Measurements from ENCODE around the gene RCSD1. TPM values are rescaled to one million over a fixed set of nuclear protein-coding genes. Genes with fewer than 3 reads are reported as not detected.
"Not testable (repeated sequence)": the region's sequence is repeated elsewhere in the genome, so short reads cannot be mapped to it uniquely, and the experiment has no call there.

RCSD1 gene
- total and polyA plus RNA-seq, 4 donors, result 13.6 to 26.2 (median 15.6) TPM

DNA sequence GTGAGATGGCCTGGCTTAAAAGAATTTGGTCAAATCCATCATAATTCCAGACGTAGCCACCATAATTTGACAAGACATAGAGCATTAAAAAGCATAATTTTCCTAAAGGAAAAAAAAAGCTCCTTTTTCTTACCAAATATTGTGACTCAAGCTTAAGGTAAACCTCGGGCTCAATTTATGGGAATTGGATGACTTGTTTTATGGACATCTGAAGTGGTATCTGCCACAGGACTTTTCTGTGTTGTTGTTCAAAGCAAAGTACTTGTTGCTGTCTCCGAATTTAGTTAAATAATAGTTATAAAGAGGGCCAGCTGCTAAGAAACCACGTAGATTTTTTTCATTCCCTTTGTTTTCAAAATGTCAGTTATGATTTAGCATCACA, 92.8 kb downstream of the RCSD1 start:
- peak overlapping the region; percentile 62 for H3K4me3 ChIP-seq (ENCODE audit: low read depth, low read length)
- H3K27ac ChIP-seq (ENCODE audit: low read depth, low read length), result no peak overlapping the region

DNA sequence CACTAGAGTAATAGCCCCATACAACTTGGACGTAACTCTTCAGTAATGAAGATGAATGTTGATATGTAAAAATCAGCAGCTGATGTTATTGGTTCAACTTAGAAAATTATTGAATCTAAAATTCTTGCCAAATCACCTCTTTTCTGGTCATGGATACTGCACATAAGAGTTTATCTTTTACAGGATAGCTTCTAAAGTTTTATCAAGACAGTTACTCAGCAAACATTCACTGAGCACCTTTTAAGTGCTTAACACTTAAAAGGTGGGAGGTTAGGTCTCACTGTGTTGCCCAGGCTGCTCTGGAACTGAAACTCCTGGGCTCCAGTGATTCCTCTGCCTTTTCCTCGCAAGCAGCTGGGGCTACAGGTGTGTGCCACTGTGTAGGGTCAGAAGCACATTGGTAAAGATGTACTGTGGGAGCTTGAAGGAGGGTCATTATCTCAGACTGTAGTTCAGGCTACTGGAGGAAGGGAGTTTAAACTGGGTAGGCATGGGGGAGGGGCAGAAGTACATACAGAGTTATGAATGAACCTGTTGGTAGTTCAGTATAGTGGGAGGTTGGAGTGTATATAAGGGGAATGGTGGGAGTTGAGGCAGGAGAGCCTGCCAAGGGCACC, 93.8 kb downstream of the RCSD1 start:
- Histone ChIP-seq H3K27me3 (ENCODE audit: control insufficient read depth, insufficient read depth, low read length) (no peaks in the 10 kb centered on the region), H3K4me3 (ENCODE audit: low read depth, low read length) (no peak overlapping the region), H3K4me1 (ENCODE audit: control insufficient read depth, insufficient read depth, low read length) (peaks cover 8% of the 10 kb centered on the region), H3K9me3 (ENCODE audit: control insufficient read depth, insufficient read depth, low read length) (no peaks in the 10 kb centered on the region), H3K27ac (ENCODE audit: low read depth, low read length) (no peak overlapping the region), H3K36me3 (ENCODE audit: control insufficient read depth, insufficient read depth, low read length) (no peaks in the 10 kb centered on the region)
- DNase-seq (ENCODE audit: low read depth in 4 of 6, low spot score in 6 of 6), result no peak
- 73% methylated on average over 1 of the region's 2 CpGs for WGBS (ENCODE audit: insufficient coverage)

More for the DNA sequence above, 92.8 kb downstream of the RCSD1 start:
- Histone ChIP-seq H3K27me3 (ENCODE audit: control insufficient read depth, insufficient read depth, low read length) (no peaks in the 10 kb centered on the region), H3K36me3 (ENCODE audit: control insufficient read depth, insufficient read depth, low read length) (no peaks in the 10 kb centered on the region), H3K9me3 (ENCODE audit: control insufficient read depth, insufficient read depth, low read length) (no peaks in the 10 kb centered on the region), H3K4me1 (ENCODE audit: control insufficient read depth, insufficient read depth, low read length) (peaks cover 8% of the 10 kb centered on the region)
- DNase-seq (ENCODE audit: low read depth in 4 of 6, low spot score in 6 of 6), result no peak
- WGBS (ENCODE audit: insufficient coverage), result no CpG with 5 or more reads among the region's 4 CpGs

DNA sequence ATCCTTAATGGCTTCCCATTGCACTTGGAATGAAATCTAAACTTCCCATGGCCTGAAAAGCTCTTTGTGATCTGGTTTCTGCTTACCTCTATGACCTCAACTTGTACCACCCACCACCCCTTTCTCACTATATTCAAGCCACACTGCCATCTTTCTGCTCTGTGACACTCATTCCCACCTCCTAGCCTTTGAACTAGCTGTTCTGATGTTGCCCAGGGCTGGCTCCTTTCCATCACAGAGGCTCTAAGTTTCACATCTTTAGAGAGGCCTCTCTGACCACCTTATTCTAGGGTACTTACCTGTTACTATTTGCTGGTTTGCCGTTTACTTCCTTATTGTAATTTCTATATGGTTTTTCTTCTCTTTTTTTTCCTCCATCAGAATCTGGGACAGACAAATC, 96.0 kb downstream of the RCSD1 start:
- no peak for DNase-seq (ENCODE audit: low read depth in 4 of 6, low spot score in 6 of 6)
- Histone ChIP-seq H3K4me1 (ENCODE audit: control insufficient read depth, insufficient read depth, low read length) (peaks cover 6% of the 10 kb centered on the region), H3K9me3 (ENCODE audit: control insufficient read depth, insufficient read depth, low read length) (no peaks in the 10 kb centered on the region), H3K27ac (ENCODE audit: low read depth, low read length) (peak overlapping the region; percentile 7), H3K36me3 (ENCODE audit: control insufficient read depth, insufficient read depth, low read length) (peaks cover 5% of the 10 kb centered on the region), H3K4me3 (ENCODE audit: low read depth, low read length) (no peak overlapping the region), H3K27me3 (ENCODE audit: control insufficient read depth, insufficient read depth, low read length) (no peaks in the 10 kb centered on the region)
- WGBS (ENCODE audit: insufficient coverage), result no CpG with 5 or more reads among the region's 1 CpG

DNA sequence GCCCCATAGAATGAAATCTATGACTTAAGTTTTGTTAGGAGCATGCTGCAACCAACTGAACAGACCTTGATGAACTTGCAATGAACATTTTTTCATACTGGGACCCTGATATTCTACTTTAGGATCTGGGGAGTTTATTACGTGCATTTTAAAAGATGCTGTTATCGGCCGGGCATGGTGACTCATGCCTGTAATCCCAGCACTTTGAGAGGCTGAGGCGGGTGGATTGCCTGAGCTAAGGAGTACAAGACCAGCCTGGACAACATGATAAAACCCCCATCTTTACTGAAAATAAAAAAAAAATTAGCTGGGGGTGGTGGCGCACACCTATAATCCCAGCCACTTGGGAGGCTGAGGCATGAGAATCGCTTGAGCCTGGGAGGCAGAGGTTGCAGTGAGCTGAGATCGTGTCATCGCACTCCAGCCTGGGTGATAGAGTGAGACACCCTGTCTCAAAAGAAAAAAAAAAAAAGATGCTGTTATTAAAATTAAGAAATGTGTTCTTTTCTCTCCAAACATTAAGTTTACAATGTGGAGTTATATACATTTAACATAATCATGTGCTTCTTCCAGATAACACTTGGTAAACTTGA, 98.9 kb downstream of the RCSD1 start:
- Histone ChIP-seq H3K4me3 (ENCODE audit: low read depth, low read length) (no peak overlapping the region), H3K4me1 (ENCODE audit: control insufficient read depth, insufficient read depth, low read length) (peaks cover 3% of the 10 kb centered on the region), H3K27ac (ENCODE audit: low read depth, low read length) (no peak overlapping the region), H3K9me3 (ENCODE audit: control insufficient read depth, insufficient read depth, low read length) (no peaks in the 10 kb centered on the region), H3K36me3 (ENCODE audit: control insufficient read depth, insufficient read depth, low read length) (peaks cover 6% of the 10 kb centered on the region), H3K27me3 (ENCODE audit: control insufficient read depth, insufficient read depth, low read length) (no peaks in the 10 kb centered on the region)
- DNase-seq (ENCODE audit: low read depth in 4 of 6, low spot score in 6 of 6), result no peak
- 94% methylated on average over 3 of the region's 8 CpGs for WGBS (ENCODE audit: insufficient coverage)

DNA sequence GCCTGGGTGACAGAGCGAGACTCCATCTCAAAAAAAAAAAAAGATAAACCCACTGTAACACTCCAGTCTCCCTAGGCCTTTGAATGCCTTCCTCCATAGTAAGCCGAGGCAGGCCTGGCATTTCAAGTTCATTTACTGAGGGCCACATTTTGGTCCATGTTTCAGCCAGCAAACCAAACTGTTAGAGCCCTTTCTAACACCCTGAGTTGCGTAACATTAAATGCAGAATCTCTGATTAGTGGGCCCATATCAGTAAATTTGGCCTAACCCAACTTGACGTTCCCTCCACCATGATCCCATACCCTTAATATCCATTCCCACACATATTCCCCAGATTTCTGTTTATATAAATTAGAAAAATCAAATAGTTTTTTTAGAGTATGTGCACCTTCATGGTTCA, 104.2 kb downstream of the RCSD1 start:
- no peak overlapping the region for H3K27ac ChIP-seq (ENCODE audit: low read depth, low read length)
- no peaks in the 10 kb centered on the region for H3K9me3 ChIP-seq (ENCODE audit: control insufficient read depth, insufficient read depth, low read length)
- 100% methylated on average over 2 of the region's 4 CpGs for WGBS (ENCODE audit: insufficient coverage)
- H3K4me1 ChIP-seq (ENCODE audit: control insufficient read depth, insufficient read depth, low read length), result no peaks in the 10 kb centered on the region
- no peak overlapping the region for H3K4me3 ChIP-seq (ENCODE audit: low read depth, low read length)
- no peak for DNase-seq (ENCODE audit: low read depth in 4 of 6, low spot score in 6 of 6)
- no peaks in the 10 kb centered on the region for H3K27me3 ChIP-seq (ENCODE audit: control insufficient read depth, insufficient read depth, low read length)
- peaks cover 8% of the 10 kb centered on the region for H3K36me3 ChIP-seq (ENCODE audit: control insufficient read depth, insufficient read depth, low read length)

DNA sequence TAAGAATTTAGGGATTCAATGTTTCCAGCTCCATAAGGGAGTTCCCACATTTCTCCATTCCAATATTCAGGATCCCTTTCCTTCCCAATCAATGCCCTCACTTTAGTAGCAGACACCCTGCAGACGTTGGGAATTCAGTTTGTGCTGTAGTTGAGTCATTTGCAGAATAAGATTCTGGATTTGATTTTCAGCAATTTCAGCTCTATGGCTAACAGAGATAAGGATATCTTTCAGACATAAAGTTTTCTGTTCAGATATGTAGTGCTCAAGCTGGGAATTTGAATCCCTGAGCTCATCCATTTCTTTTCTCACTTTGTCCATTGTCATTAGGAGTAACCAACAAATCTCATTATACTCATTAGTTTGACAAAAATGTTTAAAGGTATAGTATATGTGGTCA, 104.8 kb downstream of the RCSD1 start:
- Histone ChIP-seq H3K36me3 (ENCODE audit: control insufficient read depth, insufficient read depth, low read length) (peaks cover 8% of the 10 kb centered on the region), H3K27ac (ENCODE audit: low read depth, low read length) (no peak overlapping the region), H3K4me1 (ENCODE audit: control insufficient read depth, insufficient read depth, low read length) (no peaks in the 10 kb centered on the region), H3K4me3 (ENCODE audit: low read depth, low read length) (no peak overlapping the region), H3K9me3 (ENCODE audit: control insufficient read depth, insufficient read depth, low read length) (no peaks in the 10 kb centered on the region), H3K27me3 (ENCODE audit: control insufficient read depth, insufficient read depth, low read length) (no peaks in the 10 kb centered on the region)
- DNase-seq (ENCODE audit: low read depth in 4 of 6, low spot score in 6 of 6), result no peak
- no CpG with 5 or more reads among the region's 1 CpG for WGBS (ENCODE audit: insufficient coverage)

DNA sequence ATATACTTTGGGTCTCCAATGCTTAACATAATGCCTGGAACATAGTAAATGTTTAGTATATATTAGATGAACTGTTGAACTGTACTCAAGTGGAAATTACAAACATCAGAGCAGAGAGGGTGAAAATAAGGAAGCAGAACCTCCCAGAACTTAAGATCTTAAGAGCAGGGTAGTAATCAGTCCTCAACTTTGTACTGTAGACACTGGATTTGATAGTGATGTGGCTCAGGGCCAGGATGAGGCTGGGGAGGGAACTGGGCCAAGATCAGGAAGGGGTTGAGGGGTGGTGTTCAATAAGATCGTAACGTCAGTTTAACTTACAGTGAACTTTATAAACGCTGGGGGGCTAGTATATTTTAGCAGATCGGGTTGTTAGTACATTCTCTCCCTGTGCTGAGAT, 107.1 kb downstream of the RCSD1 start:
- H3K27me3 ChIP-seq (ENCODE audit: control insufficient read depth, insufficient read depth, low read length), result no peaks in the 10 kb centered on the region
- H3K36me3 ChIP-seq (ENCODE audit: control insufficient read depth, insufficient read depth, low read length), result peaks cover 2% of the 10 kb centered on the region
- peaks cover 4% of the 10 kb centered on the region for H3K4me1 ChIP-seq (ENCODE audit: control insufficient read depth, insufficient read depth, low read length)
- 85% methylated on average over 3 of the region's 4 CpGs for WGBS (ENCODE audit: insufficient coverage)
- no peak for DNase-seq (ENCODE audit: low read depth in 4 of 6, low spot score in 6 of 6)
- H3K9me3 ChIP-seq (ENCODE audit: control insufficient read depth, insufficient read depth, low read length), result no peaks in the 10 kb centered on the region
- no peak overlapping the region for H3K4me3 ChIP-seq (ENCODE audit: low read depth, low read length)
- H3K27ac ChIP-seq (ENCODE audit: low read depth, low read length), result no peak overlapping the region

DNA sequence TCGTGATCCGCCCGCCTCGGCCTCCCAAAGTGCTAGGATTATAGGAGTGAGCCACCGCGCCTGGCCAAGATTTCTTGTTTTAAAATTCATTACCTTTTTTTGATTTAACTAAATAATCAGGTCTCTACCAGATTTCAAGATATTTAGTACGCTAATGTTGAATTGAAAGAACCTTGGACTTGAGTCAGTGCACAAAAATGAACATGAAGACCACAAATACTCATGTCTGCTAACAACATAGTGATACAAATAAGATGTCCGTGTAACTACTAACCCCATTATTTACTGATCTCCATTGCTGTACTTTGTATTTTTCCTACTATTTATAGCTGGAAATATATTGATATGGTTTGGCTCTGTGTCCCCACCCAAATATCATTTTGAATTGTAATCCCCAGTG, 108.1 kb downstream of the RCSD1 start:
- no peaks in the 10 kb centered on the region for H3K27me3 ChIP-seq (ENCODE audit: control insufficient read depth, insufficient read depth, low read length)
- H3K9me3 ChIP-seq (ENCODE audit: control insufficient read depth, insufficient read depth, low read length), result no peaks in the 10 kb centered on the region
- no peak overlapping the region for H3K27ac ChIP-seq (ENCODE audit: low read depth, low read length)
- peaks cover 4% of the 10 kb centered on the region for H3K4me1 ChIP-seq (ENCODE audit: control insufficient read depth, insufficient read depth, low read length)
- WGBS (ENCODE audit: insufficient coverage), result no CpG with 5 or more reads among the region's 8 CpGs
- DNase-seq (ENCODE audit: low read depth in 4 of 6, low spot score in 6 of 6), result no peak
- H3K4me3 ChIP-seq (ENCODE audit: low read depth, low read length), result no peak overlapping the region
- peaks cover 2% of the 10 kb centered on the region for H3K36me3 ChIP-seq (ENCODE audit: control insufficient read depth, insufficient read depth, low read length)

DNA sequence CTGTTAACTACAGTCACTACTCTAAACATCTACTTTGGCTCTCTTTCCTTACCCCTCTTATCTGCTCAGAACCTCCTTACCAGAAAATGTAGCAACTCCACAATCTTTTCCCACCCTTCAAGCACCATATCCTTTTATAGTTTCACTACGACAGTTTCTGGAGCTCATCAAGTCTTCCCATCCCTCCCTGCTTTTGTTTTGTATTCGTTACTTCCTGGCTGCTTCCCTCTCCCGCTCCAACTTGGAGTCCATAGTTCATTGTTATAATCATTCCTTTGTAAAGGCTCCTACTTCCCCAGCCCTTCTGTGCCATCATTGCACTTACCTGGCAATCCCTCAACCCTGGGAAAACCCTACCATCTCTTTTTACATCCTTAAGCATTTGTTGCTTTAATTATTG, 109.7 kb downstream of the RCSD1 start:
- H3K9me3 ChIP-seq (ENCODE audit: control insufficient read depth, insufficient read depth, low read length), result no peaks in the 10 kb centered on the region
- H3K27me3 ChIP-seq (ENCODE audit: control insufficient read depth, insufficient read depth, low read length), result no peaks in the 10 kb centered on the region
- H3K36me3 ChIP-seq (ENCODE audit: control insufficient read depth, insufficient read depth, low read length), result peaks cover 2% of the 10 kb centered on the region
- WGBS (ENCODE audit: insufficient coverage), result 52% methylated on average over 3 of the region's 3 CpGs
- no peak for DNase-seq (ENCODE audit: low read depth in 4 of 6, low spot score in 6 of 6)
- H3K4me3 ChIP-seq (ENCODE audit: low read depth, low read length), result no peak overlapping the region
- no peak overlapping the region for H3K27ac ChIP-seq (ENCODE audit: low read depth, low read length)
- peaks cover 4% of the 10 kb centered on the region for H3K4me1 ChIP-seq (ENCODE audit: control insufficient read depth, insufficient read depth, low read length)

DNA sequence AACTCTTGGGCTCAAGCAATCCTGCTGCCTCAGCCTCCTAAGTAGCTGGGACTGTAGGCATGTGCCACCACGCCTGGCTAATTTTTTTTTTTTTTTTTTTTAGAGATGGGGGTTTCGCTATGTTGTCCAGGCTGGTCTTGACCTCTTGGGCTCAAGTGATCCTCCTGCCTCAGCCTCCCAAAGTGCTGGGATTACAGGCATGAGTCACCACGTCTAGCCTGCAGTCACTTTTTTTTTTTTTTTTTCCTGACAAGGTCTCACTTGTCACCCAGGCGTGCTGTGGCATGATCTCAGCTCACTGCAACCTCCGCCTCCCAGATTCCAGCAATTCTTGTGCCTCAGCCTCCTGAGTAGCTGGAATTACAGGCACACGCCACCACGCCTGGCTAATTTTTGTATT, 111.1 kb downstream of the RCSD1 start:
- not testable (repeated sequence) for H3K4me3 ChIP-seq (ENCODE audit: low read depth, low read length); H3K27me3 ChIP-seq (ENCODE audit: control insufficient read depth, insufficient read depth, low read length); H3K36me3 ChIP-seq (ENCODE audit: control insufficient read depth, insufficient read depth, low read length); H3K4me1 ChIP-seq (ENCODE audit: control insufficient read depth, insufficient read depth, low read length); H3K27ac ChIP-seq (ENCODE audit: low read depth, low read length); H3K9me3 ChIP-seq (ENCODE audit: control insufficient read depth, insufficient read depth, low read length); DNase-seq (ENCODE audit: low read depth in 4 of 6, low spot score in 6 of 6)
- WGBS (ENCODE audit: insufficient coverage), result 100% methylated on average over 1 of the region's 7 CpGs
